PC-3 (cell line): Measurements from ENCODE around the gene ARHGEF28. TPM values are rescaled to one million over a fixed set of nuclear protein-coding genes. Genes with fewer than 3 reads are reported as not detected.

ENCODE experiments used
- ATAC-seq: fragments of 200-7000 bp; cut with Tn5 transposase; 2 replicates; pipeline ENCODE4 v1.9.1; 2020; ENCODE audit warnings: mild to moderate bottlenecking, moderate library complexity
- BruUV-seq: library from RNA; stranded (reverse); fragments of 400-500 nt; replicated peaks from 2 replicates; lab custom pipeline; 2021; lab: Mats Ljungman, UMichigan
- CTCF ChIA-PET: fragments of 300-600 bp; sonication (Branson Sonifier 250); formaldehyde crosslinking; loops from one replicate; lab custom pipeline; 2022; ENCODE audit warnings: antibody characterized with exemption; lab: Charles Lee
- POLR2A ChIA-PET: fragments of 300-600 bp; sonication (Branson Sonifier 250); formaldehyde crosslinking; loops from one replicate; lab custom pipeline; 2022; ENCODE audit warnings: antibody characterized with exemption; ENCODE audit not compliant: unreplicated experiment; lab: Charles Lee
- DNase-seq: peaks from one replicate; pipeline ENCODE4 v3.0.0-alpha.2; 2015
- H2AFZ ChIP-seq: fragments of 300-600 bp; sonication (generic); 2 replicates; pipeline ENCODE4 v1.6.0; 2016; ENCODE audit warnings: antibody characterized with exemption, low read length
- H3F3A ChIP-seq: fragments of 300-600 bp; sonication (generic); one replicate; pipeline ENCODE4 v1.6.0; 2017; ENCODE audit warnings: antibody characterized with exemption, low read length, control low read depth, mild to moderate bottlenecking; ENCODE audit not compliant: unreplicated experiment
- H3K27ac ChIP-seq: fragments of 300-600 bp; sonication (generic); 2 replicates; pipeline ENCODE4 v1.5.1; 2016; ENCODE audit warnings: mild to moderate bottlenecking, low read length
- H3K27me3 ChIP-seq: fragments of 300-600 bp; sonication (generic); 2 replicates; pipeline ENCODE4 v1.6.1; 2016; ENCODE audit warnings: low read length, mixed read lengths
- H3K36me3 ChIP-seq: fragments of 300-600 bp; sonication (generic); 2 replicates; pipeline ENCODE4 v1.6.1; 2016; ENCODE audit warnings: low read depth, mixed run types, low read length, mixed read lengths
- H3K4me1 ChIP-seq: fragments of 300-600 bp; sonication (generic); 2 replicates; pipeline ENCODE4 v1.5.1; 2016; ENCODE audit warnings: low read length; ENCODE audit not compliant: insufficient read depth
- H3K4me2 ChIP-seq: fragments of 300-600 bp; sonication (generic); 2 replicates; pipeline ENCODE4 v1.6.0; 2016; ENCODE audit warnings: low read length
- H3K4me3 ChIP-seq: fragments of 300-600 bp; sonication (generic); 2 replicates; pipeline ENCODE4 v1.5.1; 2016; ENCODE audit warnings: mild to moderate bottlenecking, low read length, mixed read lengths
- H3K79me2 ChIP-seq: fragments of 300-600 bp; sonication (generic); 2 replicates; pipeline ENCODE4 v1.6.1; 2017; ENCODE audit warnings: low read length, mixed read lengths
- H3K9ac ChIP-seq: fragments of 300-600 bp; sonication (generic); 2 replicates; pipeline ENCODE4 v1.6.0; 2016; ENCODE audit warnings: mild to moderate bottlenecking, low read length
- H3K9me2 ChIP-seq: fragments of 300-600 bp; sonication (generic); replicated peaks from 2 replicates; pipeline ENCODE4 v1.6.1; 2016; ENCODE audit warnings: mixed run types, low read length, mixed read lengths
- H3K9me3 ChIP-seq: fragments of 300-600 bp; sonication (generic); 2 replicates; pipeline ENCODE4 v1.6.1; 2016; ENCODE audit warnings: low read length, mixed read lengths
- H4K20me1 ChIP-seq: fragments of 300-600 bp; sonication (generic); 2 replicates; pipeline ENCODE4 v1.6.1; 2016; ENCODE audit warnings: low read length, mixed read lengths
- EZH2 ChIP-seq: fragments of 300-600 bp; sonication (generic); IDR thresholded peaks from one replicate; pipeline ENCODE4 v1.6.1; 2017; ENCODE audit warnings: antibody characterized with exemption, mild to moderate bottlenecking, low read length; ENCODE audit not compliant: unreplicated experiment
- EZH2phosphoT487 ChIP-seq: fragments of 300-600 bp; sonication (generic); IDR thresholded peaks from 2 replicates; pipeline ENCODE4 v1.6.1; 2018; ENCODE audit warnings: mild to moderate bottlenecking, antibody characterized with exemption, low read length, borderline replicate concordance
- intact Hi-C: fragments of 100-400 bp; cut with micrococcal nuclease; formaldehyde crosslinking; loops from 2 replicates; pipeline ENCODE4 v1.9.0; 2023
- total RNA-seq: library from RNA; depleted of rRNA; stranded (reverse); fragments of >200 nt; gene quantifications from 2 replicates; pipeline ENCODE4 v1.2.3, GENCODE V29; 2014
- TF ChIP-seq, protein P1 (sequence below): fragments of 300-600 bp; sonication (generic); conservative IDR thresholded peaks from 2 replicates; pipeline ENCODE4 v1.5.1; 2017; ENCODE audit warnings: antibody characterized with exemption, low read depth, mild to moderate bottlenecking, low read length

Gene ARHGEF28
- total RNA-seq, 1 experiment from 2014 or later, result 24.2 TPM

GRCh38 chr5:73591698-73592501, 34.1 kb upstream of the ARHGEF28 start:
- POLR2A ChIA-PET, result no interaction called here
- intact Hi-C loops, result loop anchor here (1.0 to 5.0 kb wide), 3 partner anchors 45 to 200 kb away; no protein-coding TSS in a partner anchor

DNA sequence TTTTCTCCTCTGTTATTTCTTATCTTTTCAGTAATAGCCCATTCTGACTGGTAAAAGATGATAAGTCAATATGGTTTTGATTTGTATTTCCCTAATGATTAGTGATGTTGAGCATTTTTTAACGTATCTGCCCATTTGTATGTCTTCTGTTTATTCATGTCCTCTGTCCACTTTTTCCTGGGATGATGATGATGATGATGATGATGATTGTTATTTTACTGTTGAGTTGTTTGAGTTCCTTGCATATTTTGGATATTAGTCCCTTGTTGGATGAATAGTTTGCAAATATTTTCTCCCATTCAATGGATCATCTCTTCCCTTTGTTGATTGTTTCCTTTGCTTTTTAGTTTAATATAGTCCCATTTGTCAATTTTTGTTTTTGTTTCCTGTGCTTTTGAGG, 33.4 kb upstream of the ARHGEF28 start:
- H3K27me3 ChIP-seq, result no peaks in the 10 kb centered on the region
- peak overlapping the region; percentile 22; the same call in 1 of the 2 replicates for H3K4me2 ChIP-seq
- DNase-seq (peak; percentile 50), ATAC-seq (no peak)
- H3K4me1 ChIP-seq, result peaks cover 24% of the 10 kb centered on the region
- intact Hi-C loops, result loop anchor here (5.0 kb wide), 1 partner anchor 45 kb away; no protein-coding TSS in a partner anchor
- POLR2A ChIA-PET, result no interaction called here
- H3K9ac ChIP-seq, result no peak overlapping the region
- no peak overlapping the region for H3K4me3 ChIP-seq
- H2AFZ ChIP-seq, result no peak overlapping the region
- H3K79me2 ChIP-seq, result no peaks in the 10 kb centered on the region
- no TSS peak for BruUV-seq
- TF ChIP-seq, protein P1, sequence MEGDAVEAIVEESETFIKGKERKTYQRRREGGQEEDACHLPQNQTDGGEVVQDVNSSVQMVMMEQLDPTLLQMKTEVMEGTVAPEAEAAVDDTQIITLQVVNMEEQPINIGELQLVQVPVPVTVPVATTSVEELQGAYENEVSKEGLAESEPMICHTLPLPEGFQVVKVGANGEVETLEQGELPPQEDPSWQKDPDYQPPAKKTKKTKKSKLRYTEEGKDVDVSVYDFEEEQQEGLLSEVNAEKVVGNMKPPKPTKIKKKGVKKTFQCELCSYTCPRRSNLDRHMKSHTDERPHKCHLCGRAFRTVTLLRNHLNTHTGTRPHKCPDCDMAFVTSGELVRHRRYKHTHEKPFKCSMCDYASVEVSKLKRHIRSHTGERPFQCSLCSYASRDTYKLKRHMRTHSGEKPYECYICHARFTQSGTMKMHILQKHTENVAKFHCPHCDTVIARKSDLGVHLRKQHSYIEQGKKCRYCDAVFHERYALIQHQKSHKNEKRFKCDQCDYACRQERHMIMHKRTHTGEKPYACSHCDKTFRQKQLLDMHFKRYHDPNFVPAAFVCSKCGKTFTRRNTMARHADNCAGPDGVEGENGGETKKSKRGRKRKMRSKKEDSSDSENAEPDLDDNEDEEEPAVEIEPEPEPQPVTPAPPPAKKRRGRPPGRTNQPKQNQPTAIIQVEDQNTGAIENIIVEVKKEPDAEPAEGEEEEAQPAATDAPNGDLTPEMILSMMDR, result no peak
- TF ChIP-seq EZH2 (no peak), EZH2phosphoT487 (no peak)
- H3K9me2 ChIP-seq, result no peaks in the 10 kb centered on the region
- no peaks in the 10 kb centered on the region for H3K36me3 ChIP-seq
- no peaks in the 10 kb centered on the region for H3F3A ChIP-seq
- H3K9me3 ChIP-seq, result no peaks in the 10 kb centered on the region
- H4K20me1 ChIP-seq, result no peaks in the 10 kb centered on the region
- CTCF ChIA-PET, result no interaction called here
- H3K27ac ChIP-seq, result no peak overlapping the region

More at GRCh38 chr5:73591698-73592501, 34.1 kb upstream of the ARHGEF28 start:
- BruUV-seq, result no TSS peak
- CTCF ChIA-PET, result interaction anchor here (0.6 to 1.2 kb wide), 6 partner anchors 102 to 634 kb away, joined by 3 to 8 read pairs (median 4); no protein-coding TSS in a partner anchor
- TF ChIP-seq EZH2phosphoT487 (no peak), EZH2 (no peak)
- TF ChIP-seq, protein P1, result no peak
- no peaks in the 10 kb centered on the region for H3K27me3 ChIP-seq
- H3K4me3 ChIP-seq, result no peak overlapping the region
- peak; percentile 53 for ATAC-seq
- no peak overlapping the region for H3K9ac ChIP-seq
- no peaks in the 10 kb centered on the region for H3K79me2 ChIP-seq
- peaks cover 24% of the 10 kb centered on the region for H3K4me1 ChIP-seq
- H3K36me3 ChIP-seq, result no peaks in the 10 kb centered on the region
- no peaks in the 10 kb centered on the region for H4K20me1 ChIP-seq
- no peak overlapping the region for H2AFZ ChIP-seq
- H3K4me2 ChIP-seq, result 0 out of 2 replicates have a peak overlapping the region, but pooled peaks have one; percentile 22
- no peaks in the 10 kb centered on the region for H3K9me3 ChIP-seq
- no peak overlapping the region for H3K27ac ChIP-seq
- DNase-seq, result peak; percentile 54
- H3F3A ChIP-seq, result no peaks in the 10 kb centered on the region
- no peaks in the 10 kb centered on the region for H3K9me2 ChIP-seq
